Esophagus squamous epithelium (tissue), 4 donors: ENCODE results near the gene CTSE.

Source experiments
- POLR2A ChIP-seq, 4 donors: fragments of 450-650 bp; IDR thresholded peaks; one replicate each; pipeline ENCODE4 v1.6.1; 2017; ENCODE audit warnings: antibody characterized with exemption in 4 of 4, mild to moderate bottlenecking in 4 of 4, moderate library complexity in 3 of 4
- TF ChIP-seq, protein P1 (sequence below), 6 experiments: fragments of 450-650 bp in 4 of 6; fragments of 200-600 bp in 2 of 6; sonication (generic) in 2 of 6; IDR thresholded peaks; one replicate each; pipeline ENCODE4 v1.5.1; 2016 to 2019; ENCODE audit warnings: antibody characterized with exemption in 6 of 6, mild to moderate bottlenecking in 4 of 6, moderate library complexity in 4 of 6

DNA sequence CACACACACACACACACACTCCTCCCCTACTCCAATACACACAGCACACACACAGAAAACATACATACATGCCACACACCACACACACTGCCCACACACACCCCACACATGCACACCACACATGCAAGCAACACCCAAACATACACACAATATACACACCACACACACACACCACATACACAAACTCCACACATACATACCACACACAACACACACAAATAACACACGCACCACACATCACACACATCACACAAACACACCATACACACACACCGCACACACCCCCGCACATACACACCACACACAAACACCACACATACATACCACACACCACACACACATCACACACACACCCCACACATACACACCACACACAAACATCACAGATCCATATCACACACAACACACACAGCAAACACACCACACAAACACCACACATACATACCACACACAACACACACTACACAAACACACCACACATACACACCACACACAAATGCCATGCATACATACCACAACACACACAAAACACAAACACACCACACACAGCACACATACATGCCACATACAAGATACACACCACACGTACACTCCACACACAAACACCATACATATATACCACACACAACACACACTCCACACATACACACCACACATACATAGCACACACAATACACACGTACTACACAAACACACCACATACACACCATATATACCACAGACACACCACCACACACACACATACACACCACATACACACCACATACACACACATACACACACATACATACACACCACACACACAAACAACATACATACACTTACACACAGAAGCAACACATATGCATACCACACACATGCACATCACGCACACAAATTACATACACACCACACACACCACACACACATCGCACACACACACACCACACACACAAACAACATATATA, 19.6 kb downstream of the CTSE start:
- TF ChIP-seq, protein P1, sequence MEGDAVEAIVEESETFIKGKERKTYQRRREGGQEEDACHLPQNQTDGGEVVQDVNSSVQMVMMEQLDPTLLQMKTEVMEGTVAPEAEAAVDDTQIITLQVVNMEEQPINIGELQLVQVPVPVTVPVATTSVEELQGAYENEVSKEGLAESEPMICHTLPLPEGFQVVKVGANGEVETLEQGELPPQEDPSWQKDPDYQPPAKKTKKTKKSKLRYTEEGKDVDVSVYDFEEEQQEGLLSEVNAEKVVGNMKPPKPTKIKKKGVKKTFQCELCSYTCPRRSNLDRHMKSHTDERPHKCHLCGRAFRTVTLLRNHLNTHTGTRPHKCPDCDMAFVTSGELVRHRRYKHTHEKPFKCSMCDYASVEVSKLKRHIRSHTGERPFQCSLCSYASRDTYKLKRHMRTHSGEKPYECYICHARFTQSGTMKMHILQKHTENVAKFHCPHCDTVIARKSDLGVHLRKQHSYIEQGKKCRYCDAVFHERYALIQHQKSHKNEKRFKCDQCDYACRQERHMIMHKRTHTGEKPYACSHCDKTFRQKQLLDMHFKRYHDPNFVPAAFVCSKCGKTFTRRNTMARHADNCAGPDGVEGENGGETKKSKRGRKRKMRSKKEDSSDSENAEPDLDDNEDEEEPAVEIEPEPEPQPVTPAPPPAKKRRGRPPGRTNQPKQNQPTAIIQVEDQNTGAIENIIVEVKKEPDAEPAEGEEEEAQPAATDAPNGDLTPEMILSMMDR (IDR thresholded peaks at IDR 0.05): no peak
- TF ChIP-seq POLR2A (IDR thresholded peaks at IDR 0.05): no peak
